Measurements from ENCODE around the gene RALGAPA2. TPM values are rescaled to one million over a fixed set of nuclear protein-coding genes. Genes with fewer than 3 reads are reported as not detected.

Gene RALGAPA2
- total and polyA plus RNA-seq, 10 donors: 1.2 to 55.2 (median 29.4) TPM

DNA sequence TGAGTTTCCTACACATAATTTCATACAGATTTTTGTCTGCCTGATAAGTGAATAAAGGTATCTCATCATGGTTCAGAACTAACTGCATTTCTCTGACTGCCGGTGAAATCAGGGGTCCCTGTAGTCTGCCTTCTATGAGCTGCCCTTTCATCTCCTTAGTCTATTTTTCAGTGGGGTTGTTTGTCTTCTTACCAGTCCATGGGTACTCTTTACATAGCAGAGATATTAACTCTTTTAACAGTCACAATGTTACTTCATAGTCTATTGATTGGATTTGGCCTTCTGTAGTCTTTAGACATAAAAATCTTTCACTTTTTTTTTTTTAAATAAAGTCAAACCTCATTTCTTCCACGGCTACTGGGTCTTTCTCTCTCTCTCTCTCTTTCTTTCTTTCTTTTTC is 79.8 kb downstream of the RALGAPA2 start:
- Histone ChIP-seq H3K27ac (no peak overlapping the region), H3K27me3 (replicated peaks in 1 of 7) (no peaks in the 10 kb centered on the region), H3K9me3 (no peaks in the 10 kb centered on the region), H3K4me3 (no peak overlapping the region), H3K36me3 (peaks cover 3 to 96% (median 44%) of the 10 kb centered on the region in 6 donors), H3K4me1 (no peaks in the 10 kb centered on the region)
- 91 to 97% (median 93%) methylated on average over 2 of the region's 2 CpGs for WGBS, 5 donors
- no peak for DNase-seq
- TF ChIP-seq POLR2A (IDR thresholded peaks at IDR 0.05) (no peak), POLR2AphosphoS5 (IDR thresholded peaks at IDR 0.05) (no peak)
- TF ChIP-seq, protein P1, sequence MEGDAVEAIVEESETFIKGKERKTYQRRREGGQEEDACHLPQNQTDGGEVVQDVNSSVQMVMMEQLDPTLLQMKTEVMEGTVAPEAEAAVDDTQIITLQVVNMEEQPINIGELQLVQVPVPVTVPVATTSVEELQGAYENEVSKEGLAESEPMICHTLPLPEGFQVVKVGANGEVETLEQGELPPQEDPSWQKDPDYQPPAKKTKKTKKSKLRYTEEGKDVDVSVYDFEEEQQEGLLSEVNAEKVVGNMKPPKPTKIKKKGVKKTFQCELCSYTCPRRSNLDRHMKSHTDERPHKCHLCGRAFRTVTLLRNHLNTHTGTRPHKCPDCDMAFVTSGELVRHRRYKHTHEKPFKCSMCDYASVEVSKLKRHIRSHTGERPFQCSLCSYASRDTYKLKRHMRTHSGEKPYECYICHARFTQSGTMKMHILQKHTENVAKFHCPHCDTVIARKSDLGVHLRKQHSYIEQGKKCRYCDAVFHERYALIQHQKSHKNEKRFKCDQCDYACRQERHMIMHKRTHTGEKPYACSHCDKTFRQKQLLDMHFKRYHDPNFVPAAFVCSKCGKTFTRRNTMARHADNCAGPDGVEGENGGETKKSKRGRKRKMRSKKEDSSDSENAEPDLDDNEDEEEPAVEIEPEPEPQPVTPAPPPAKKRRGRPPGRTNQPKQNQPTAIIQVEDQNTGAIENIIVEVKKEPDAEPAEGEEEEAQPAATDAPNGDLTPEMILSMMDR (IDR thresholded peaks at IDR 0.05 in 8 of 11, conservative IDR thresholded peaks at IDR 0.05 in 3 of 11): no peak
- intact Hi-C loops (cut with DNase I; ENCODE audit: low total_unique reads): no loop called here

DNA sequence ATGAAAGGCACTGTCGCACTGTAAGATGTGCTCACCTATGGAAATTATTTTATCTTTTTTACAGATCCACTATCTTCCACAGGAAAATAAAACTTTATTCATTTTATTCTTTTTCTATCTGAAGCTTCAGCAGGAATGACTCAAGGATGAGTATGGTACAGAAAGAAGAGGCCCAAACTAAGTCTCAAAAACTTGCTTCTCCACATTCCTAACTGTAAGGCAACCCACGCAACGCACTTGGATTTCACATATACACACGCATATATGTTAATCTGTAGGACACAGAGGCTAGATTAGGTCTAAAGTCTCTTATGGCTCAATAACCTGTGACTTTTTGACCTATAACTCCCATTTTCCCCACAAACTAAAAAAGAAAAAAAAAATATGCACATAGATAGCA is 81.9 kb downstream of the RALGAPA2 start:
- Histone ChIP-seq H3K27ac (no peak overlapping the region), H3K4me3 (no peak overlapping the region), H3K36me3 (peaks cover 3 to 99% (median 48%) of the 10 kb centered on the region in 6 donors), H3K27me3 (replicated peaks in 1 of 7) (no peaks in the 10 kb centered on the region), H3K9me3 (no peaks in the 10 kb centered on the region), H3K4me1 (no peaks in the 10 kb centered on the region)
- 97 to 98% (median 98%) methylated on average over 4 of the region's 4 CpGs for WGBS, 5 donors
- intact Hi-C loops (cut with DNase I; ENCODE audit: low total_unique reads): no loop called here
- no peak for DNase-seq
- TF ChIP-seq, protein P1 (IDR thresholded peaks at IDR 0.05 in 8 of 11, conservative IDR thresholded peaks at IDR 0.05 in 3 of 11): no peak
- TF ChIP-seq POLR2AphosphoS5 (IDR thresholded peaks at IDR 0.05): no peak
- no peak for TF ChIP-seq POLR2A (IDR thresholded peaks at IDR 0.05)

DNA sequence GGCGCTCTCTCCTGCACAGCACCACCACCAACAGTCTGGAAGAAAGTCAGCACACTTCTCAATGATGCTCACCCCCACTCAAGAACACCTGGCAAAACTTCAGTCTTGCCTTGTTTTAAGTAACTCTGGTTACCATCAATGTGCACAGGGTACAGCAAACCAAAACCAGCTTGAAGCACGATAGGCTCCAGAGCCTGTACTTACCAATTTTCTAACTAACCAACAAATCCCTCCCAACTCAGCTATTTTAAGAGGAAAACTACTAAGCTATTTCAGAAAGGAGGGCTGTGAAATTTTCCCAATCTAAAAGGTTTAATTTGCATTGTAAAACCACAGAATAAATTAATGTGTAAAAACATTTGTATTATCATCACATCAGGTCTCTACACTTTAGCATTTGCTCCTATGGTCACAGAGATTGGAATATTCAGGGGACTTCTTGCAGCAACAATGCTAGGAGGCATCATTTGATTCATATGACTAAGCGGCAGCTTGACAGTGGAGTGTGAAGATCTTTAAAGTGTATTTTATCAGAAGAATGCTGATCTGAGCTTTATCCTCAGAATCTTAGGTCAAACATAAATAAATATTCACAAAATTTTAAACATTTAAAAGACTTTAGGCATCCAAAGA is 82.8 kb downstream of the RALGAPA2 start:
- H3K27ac ChIP-seq: no peak overlapping the region
- H3K27me3 ChIP-seq (replicated peaks in 1 of 7): no peaks in the 10 kb centered on the region
- H3K4me1 ChIP-seq: no peaks in the 10 kb centered on the region
- TF ChIP-seq, protein P1 (IDR thresholded peaks at IDR 0.05 in 8 of 11, conservative IDR thresholded peaks at IDR 0.05 in 3 of 11): no peak
- TF ChIP-seq POLR2A (IDR thresholded peaks at IDR 0.05) (no peak), POLR2AphosphoS5 (IDR thresholded peaks at IDR 0.05) (no peak)
- intact Hi-C loops (cut with DNase I; ENCODE audit: low total_unique reads): no loop called here
- H3K36me3 ChIP-seq: peaks cover 3 to 92% (median 42%) of the 10 kb centered on the region in 6 donors
- no peaks in the 10 kb centered on the region for H3K9me3 ChIP-seq
- WGBS, 5 donors: 94 to 100% (median 99%) methylated on average over 3 of the region's 3 CpGs
- DNase-seq: no peak
- H3K4me3 ChIP-seq: no peak overlapping the region

DNA sequence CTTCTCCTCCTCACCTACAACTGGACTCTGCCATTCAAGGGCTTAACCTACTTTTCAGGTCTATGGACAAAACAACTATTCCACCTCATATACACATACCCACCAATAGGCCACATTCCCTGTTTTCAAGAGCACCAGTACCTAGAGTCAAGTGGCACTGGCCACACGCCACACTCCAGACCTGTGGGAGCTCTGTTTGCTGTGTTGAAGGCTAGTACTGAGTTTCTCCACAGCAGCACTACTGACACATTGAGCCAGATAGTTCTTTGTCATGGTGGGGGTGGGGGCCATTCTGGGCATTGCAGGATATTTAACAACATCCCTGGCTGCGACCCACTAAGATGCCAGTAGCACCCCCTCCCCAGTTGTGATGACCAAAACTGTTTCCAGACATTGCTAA is 84.1 kb downstream of the RALGAPA2 start:
- no peak for DNase-seq
- intact Hi-C loops (cut with DNase I; ENCODE audit: low total_unique reads): no loop called here
- WGBS, 5 donors: 82 to 97% (median 94%) methylated on average over 2 of the region's 2 CpGs

More for the DNA sequence above, 84.1 kb downstream of the RALGAPA2 start:
- H3K27me3 ChIP-seq (replicated peaks in 1 of 7): no peaks in the 10 kb centered on the region
- H3K4me3 ChIP-seq: no peak overlapping the region
- peaks cover 3 to 89% (median 38%) of the 10 kb centered on the region in 6 donors for H3K36me3 ChIP-seq
- TF ChIP-seq POLR2A (IDR thresholded peaks at IDR 0.05) (no peak), POLR2AphosphoS5 (IDR thresholded peaks at IDR 0.05) (no peak)
- TF ChIP-seq, protein P1 (IDR thresholded peaks at IDR 0.05 in 8 of 11, conservative IDR thresholded peaks at IDR 0.05 in 3 of 11): no peak
- no peak overlapping the region for H3K27ac ChIP-seq
- no peaks in the 10 kb centered on the region for H3K9me3 ChIP-seq
- H3K4me1 ChIP-seq: no peaks in the 10 kb centered on the region

All from spleen (tissue), 11 donors.